ENCODE results near the gene ZNF12.
"Not testable (repeated sequence)": the region's sequence is repeated elsewhere in the genome, so short reads cannot be mapped to it uniquely, and the experiment has no call there.

The ZNF12 gene

DNA sequence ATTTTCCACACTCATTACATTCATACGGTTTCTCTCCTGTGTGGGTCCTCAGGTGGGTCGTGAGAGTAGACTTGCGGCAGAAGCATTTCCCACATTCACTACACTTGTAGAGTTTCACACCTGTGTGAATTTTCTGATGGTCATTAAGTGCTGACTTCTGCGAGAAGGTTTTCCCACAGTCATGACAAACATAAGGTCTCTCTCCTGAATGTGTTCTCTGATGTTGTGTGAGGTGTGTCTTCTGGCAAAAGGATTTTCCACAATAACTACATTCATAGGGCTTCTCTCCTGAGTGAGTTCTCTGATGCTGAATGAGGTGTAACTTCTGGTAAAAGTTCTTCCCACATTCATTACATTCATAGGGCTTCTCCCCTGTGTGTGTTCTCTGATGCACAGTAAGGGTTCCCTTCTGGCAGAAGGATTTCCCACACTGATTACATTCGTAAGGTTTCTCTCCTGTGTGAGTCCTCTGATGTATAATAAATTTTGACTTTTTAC lies 15.1 kb downstream of the ZNF12 start:
- DNase-seq: no peak

DNA sequence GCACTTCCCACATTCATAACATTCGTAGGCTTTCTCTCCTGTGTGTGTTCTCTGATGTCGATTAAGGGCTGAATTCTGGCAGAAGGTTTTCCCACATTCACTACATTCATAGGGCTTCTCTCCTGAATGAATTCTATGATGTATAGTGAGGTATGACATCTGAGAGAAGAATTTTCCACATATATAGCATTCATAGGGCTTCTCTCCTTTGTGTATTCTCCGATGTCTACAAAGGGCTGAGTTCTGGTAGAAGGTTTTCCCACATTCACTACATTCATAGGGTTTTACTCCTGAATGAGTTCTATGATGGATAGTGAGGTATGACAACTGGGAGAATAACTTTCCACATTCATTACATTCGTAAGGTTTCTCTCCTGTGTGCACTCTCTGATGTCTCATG lies 15.6 kb downstream of the ZNF12 start:
- no peak for DNase-seq

- DNase-seq: no peak
These were observed 26.6 kb downstream of the ZNF12 start for GRCh38 chr7:6680146-6680545.

DNA sequence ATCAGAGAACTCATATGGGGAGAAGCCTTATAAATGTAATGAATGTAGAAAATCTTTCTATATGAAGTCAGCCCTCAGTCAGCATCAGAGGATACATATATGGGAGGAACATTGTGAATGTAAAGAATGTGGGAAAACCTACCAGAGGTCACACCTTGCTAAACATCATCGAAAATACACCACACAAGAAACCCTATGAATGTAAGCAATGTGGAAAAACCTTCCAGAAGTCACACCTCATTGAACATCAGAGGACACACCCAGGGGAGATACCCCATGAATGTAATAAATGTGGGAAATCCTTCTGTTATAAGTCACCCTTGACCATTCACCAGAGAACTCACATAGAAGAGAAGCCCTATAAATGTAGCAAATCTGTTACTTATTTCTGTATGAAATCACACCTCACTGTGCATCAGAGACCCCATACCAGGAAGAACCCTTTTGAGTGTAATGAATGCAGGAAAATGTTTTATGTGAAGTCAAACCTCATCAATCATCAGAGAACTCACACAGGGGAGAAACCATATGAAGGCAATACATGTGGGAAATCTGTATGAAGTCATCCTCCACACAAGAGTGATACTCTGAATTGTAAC lies 30.8 kb downstream of the ZNF12 start:
- no peak for DNase-seq

DNA sequence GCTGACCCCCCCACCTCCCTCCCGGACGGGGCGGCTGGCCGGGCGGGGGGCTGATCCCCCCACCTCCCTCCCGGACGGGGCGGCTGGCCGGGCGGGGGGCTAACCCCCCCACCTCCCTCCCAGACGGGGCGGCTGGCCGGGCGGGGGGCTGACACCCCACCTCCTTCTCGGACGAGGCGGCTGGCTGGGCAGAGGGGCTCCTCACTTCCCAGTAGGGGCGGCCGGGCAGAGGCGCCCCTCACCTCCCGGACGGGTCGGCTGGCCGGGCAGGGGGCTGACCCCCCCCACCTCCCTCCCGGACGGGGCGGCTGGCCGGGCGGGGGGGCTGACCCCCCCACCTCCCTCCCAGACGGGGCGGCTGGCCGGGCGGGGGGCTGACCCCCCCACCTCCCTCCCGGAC lies 35.9 kb downstream of the ZNF12 start:
- not testable (repeated sequence) for DNase-seq

DNA sequence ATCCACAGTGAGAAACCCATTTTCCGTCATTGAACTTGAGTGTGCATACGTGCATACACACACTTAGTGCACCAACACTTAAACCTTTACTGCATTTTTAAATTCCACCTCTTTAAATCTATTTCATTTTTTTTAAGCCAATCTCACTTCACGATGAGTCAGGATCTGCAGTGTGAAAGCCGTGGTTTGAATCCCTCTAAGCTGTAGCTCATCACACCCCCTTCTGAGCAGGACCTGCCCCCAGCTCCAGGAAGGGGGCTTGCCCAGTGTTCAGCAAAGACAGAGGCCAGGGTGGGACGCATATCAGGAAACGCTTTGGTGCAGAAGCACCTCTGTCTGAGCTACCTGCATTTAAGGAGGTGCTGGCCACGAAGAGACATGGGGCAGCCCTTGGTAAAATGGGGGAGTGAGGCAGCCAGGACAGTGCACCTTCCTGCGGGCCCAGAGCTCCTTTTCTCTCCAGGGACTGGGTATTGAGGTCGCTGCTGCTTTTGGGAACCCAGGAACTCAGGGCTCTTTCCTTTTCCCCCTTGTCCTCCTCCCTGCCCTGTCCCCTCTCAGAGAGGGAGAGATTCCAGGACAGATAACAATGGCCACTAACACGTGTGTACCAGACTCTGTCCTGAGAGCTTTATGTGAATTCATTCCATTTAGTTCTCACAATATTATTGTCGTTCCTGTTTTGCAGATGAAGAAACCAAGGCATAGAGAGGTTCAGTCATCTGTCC lies 48.0 kb downstream of the ZNF12 start:
- no peak for DNase-seq

DNA sequence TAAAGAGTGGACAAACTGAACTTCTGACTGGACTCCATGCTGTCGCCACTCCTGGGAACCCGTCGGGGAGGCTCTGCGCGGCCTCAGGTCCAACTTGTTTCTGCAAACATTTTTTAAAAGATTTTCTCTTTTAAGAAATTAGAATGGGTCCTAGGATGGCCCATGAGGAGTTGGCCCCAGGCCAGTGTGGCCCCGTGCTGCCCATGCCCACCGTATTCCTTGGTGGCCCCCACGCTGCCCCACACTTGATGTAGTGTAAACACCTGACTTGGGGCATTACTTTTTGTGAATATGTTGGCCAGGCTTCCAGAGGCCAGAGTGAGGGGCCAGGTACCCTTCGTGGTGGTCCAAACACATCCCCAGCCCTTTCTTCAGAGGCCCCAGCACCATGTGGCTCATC lies 50.3 kb downstream of the ZNF12 start:
- no peak for DNase-seq

DNA sequence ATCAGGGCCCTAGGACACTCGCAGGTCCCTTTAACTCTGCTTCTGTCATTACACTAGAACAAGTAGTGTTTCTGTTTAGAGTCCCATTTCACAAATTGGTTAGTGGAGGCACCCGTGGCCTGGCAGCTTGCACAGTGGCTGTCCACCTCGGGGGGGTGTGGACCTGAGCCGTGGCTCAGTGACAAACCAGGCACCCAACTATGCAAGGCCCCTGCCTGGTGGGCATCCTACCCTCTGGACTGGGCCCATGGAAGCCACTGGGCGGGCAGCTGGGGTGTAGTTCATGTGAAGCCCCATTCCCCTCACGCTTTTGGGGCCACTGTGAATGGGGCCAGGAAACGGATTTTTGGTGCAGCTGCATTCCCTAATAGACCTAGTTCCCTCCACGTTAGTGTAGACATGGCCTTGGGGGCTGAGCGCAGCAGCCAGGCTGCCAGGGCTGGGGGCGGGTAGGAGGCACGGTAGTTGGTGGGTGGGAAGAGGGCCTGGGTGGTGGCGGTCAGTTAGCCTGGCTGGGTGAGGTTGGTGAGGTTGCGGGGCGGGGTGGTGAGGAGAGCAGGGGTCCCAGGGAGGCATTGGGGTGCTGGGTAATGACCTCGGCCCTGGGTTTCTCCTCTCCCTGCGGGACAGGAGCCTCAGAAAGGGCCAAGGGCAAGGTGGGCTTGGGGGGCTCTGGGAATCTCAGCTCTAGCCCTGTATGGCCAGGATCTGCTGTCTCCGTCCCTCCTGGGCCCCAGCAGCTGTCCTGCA lies 50.9 kb downstream of the ZNF12 start:
- no peak for DNase-seq

- DNase-seq: no peak
These were observed 51.7 kb downstream of the ZNF12 start for GRCh38 chr7:6654842-6655610.

GRCh38 chr7:6654113-6654841 lies 52.5 kb downstream of the ZNF12 start:
- DNase-seq: no peak

DNA sequence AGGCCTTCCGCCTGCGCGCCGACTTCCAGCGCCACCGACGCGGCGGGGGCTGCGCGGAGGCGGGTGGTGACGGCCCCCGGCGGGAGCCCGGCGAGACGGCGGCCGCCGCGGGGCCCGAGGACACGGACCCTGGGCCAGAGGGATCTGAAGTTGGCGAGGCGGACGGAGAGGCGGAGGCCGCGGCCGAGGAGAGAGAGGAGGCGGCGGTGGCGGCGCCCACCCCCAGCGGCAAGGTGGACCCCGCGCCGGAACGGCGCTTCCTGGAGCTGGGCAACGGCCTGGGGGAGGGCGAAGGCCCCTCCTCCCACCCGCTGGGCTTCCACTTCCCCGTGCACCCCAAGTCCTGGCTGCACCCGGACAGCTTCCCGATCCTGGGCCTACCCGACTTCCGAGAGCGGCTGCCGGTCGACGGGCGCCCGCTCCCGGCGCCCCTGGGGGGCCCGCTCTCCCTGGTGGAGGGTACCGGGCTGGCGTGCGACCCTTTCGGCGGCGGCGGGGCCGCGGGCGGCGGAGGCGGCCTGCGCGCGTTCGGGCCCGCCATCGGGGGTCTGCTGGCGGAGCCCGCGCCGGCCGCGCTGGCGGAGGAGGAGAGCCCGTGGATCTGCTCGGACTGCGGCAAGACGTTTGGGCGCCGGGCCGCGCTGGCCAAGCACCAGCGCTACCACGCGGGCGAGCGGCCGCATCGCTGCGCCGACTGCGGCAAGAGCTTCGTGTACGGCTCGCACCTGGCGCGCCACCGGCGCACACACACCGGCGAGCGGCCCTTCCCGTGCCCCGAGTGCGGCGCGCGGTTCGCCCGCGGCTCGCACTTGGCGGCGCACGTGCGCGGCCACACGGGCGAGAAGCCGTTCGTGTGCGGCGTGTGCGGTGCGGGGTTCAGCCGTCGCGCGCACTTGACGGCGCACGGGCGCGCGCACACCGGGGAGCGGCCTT lies 53.4 kb downstream of the ZNF12 start:
- no peak for DNase-seq

GRCh38 chr7:6652446-6653011 lies 54.2 kb downstream of the ZNF12 start:
- DNase-seq: no peak

DNA sequence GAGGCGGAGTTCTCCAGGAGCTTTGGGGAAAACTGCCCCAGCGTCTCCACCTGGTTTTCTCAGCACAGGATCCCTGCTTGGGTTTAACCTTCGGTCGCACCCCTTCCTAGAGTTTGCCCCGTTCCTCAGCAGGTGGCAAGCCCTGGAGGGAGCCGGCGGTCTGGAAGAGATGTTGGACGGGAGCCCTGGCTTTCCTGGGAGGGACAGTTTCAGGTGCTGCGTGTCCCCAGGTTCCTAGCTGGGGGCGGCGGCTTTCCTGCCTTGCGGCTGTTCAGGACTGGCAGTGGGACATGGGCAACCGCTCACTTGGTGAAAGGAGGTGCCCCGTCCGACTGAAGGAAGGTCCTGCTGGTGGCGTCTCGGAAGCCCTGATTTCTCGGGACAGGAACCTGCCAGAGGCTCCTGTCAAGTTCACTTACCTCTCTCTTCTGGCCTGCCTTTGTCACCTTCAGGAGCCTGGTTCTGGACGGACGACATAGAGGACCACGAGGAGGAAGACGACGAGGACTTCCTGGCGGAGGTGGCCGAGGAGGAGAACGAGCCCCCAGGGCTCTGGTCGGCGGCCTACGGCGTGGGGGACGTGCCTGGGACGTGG lies 54.8 kb downstream of the ZNF12 start:
- DNase-seq: no peak

DNA sequence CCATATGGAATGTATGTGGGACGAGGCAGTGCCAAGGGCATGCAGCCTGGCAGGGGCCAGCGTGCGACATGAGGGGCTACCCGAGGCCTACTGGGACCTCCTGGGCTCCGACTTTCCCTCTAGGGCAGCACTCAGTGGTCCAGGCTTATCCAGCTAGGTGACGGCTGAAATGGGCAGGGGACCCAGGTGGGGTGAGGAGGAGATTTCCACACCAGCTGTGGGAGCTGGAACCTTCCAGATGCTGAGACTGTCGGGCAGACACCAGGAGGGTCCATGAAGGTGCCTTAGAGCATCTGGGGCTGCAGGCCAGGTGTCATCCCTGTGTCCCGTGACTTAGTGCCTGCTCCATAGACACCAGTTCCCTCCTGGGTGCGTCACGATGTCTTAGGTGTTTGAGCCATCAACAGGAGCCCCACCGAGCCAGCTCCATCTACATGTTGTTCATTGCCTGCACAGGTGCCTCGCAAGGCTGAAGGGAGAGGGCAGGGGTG lies 56.2 kb downstream of the ZNF12 start:
- DNase-seq: no peak

DNA sequence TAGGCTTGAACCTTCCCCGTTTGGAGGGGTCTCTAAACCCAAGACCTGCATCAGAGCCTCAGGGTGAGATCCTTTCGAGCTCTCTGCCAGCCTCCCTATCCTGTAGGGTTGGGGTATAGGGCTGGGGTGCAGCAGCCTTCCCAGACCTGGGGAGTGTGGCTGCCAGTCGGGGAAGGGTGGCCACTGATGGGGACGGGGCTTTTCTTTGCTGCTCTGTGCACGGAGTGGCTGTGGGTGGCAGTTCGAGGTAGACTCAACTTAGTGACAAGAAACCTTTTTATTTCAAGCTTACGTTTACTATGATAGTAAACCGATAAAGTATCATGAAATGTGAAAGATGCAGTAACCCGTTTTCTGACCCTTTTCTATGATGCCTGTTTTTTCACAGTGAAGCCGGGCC lies 56.7 kb downstream of the ZNF12 start:
- no peak for DNase-seq

- DNase-seq: no peak
These were observed 57.3 kb downstream of the ZNF12 start for GRCh38 chr7:6649241-6649961.

GRCh38 chr7:6648815-6649104 lies 58.0 kb downstream of the ZNF12 start:
- DNase-seq: no peak

DNA sequence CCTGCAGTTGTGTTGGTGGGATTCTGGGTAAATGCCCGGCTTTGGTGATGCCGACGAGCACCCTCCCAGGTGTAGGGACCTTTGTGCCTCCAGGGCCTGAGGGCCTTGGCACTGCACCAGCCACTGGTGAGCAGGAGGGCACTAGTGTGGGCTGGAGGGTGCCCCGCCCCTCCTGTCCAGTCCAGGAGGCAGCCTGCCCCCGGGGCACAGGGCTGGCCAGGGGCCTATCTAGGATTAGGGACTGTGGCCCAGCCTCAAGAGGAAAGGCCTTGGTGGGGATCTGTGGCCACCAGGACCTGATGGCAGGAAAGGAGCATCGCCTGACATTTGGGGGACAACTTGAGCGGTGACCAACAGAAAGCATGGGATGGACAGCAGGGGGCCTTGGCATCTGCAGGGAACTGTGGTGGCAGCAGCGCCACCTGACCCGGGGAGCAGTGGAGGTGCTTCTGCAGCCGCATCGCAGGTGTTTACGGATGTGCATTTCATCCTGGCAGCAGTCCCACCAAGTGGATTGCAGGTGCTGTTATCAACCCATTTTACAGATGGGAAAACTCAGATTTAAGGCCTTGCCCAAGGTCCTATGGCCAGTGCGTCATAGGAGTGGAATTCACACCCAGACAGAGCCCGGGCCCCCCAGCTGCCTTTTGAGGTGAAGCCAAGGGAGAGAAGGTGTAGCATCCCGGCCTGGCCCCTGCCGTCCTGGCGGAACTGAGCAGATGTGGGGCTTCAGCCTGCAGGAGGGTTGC lies 58.5 kb downstream of the ZNF12 start:
- DNase-seq: no peak
